Measurements from ENCODE around the gene SMAD4.

The SMAD4 gene

GRCh38 chr18:51032193-51032592, 2.2 kb downstream of the SMAD4 start:
- H3K4me3 ChIP-seq (ENCODE audit: control insufficient read depth, low read depth, low read length) = peak overlapping the region; percentile 72
- no peak for TF ChIP-seq CTCF (conservative IDR thresholded peaks at IDR 0.05; ENCODE audit: control insufficient read depth, insufficient read depth, low read depth, low read length)
- no peak for DNase-seq (ENCODE audit: low read depth)

GRCh38 chr18:51037230-51037629, 7.2 kb downstream of the SMAD4 start:
- no peak for TF ChIP-seq CTCF (conservative IDR thresholded peaks at IDR 0.05; ENCODE audit: control insufficient read depth, insufficient read depth, low read depth, low read length)
- no peak for DNase-seq (ENCODE audit: low read depth)

GRCh38 chr18:51038110-51038509, 8.1 kb downstream of the SMAD4 start:
- TF ChIP-seq CTCF (conservative IDR thresholded peaks at IDR 0.05; ENCODE audit: control insufficient read depth, insufficient read depth, low read depth, low read length) = no peak
- DNase-seq (ENCODE audit: low read depth) = peak; percentile 56
- no peak overlapping the region for H3K4me3 ChIP-seq (ENCODE audit: control insufficient read depth, low read depth, low read length)

More at GRCh38 chr18:51037230-51037629, 7.2 kb downstream of the SMAD4 start:
- no peak overlapping the region for H3K4me3 ChIP-seq (ENCODE audit: control insufficient read depth, low read depth, low read length)

- H3K4me3 ChIP-seq (ENCODE audit: control insufficient read depth, low read depth, low read length) = no peak overlapping the region
- DNase-seq (ENCODE audit: low read depth) = peak; percentile 23
- TF ChIP-seq CTCF (conservative IDR thresholded peaks at IDR 0.05; ENCODE audit: control insufficient read depth, insufficient read depth, low read depth, low read length) = no peak
Measured at GRCh38 chr18:51039138-51040112, 9.4 kb downstream of the SMAD4 start.

GRCh38 chr18:51041677-51042352, 11.8 kb downstream of the SMAD4 start:
- DNase-seq (ENCODE audit: low read depth) = no peak
- no peak overlapping the region for H3K4me3 ChIP-seq (ENCODE audit: control insufficient read depth, low read depth, low read length)
- TF ChIP-seq CTCF (conservative IDR thresholded peaks at IDR 0.05; ENCODE audit: control insufficient read depth, insufficient read depth, low read depth, low read length) = no peak

GRCh38 chr18:51044928-51045585, 15.0 kb downstream of the SMAD4 start:
- no peak for TF ChIP-seq CTCF (conservative IDR thresholded peaks at IDR 0.05; ENCODE audit: control insufficient read depth, insufficient read depth, low read depth, low read length)
- H3K4me3 ChIP-seq (ENCODE audit: control insufficient read depth, low read depth, low read length) = no peak overlapping the region
- DNase-seq (ENCODE audit: low read depth) = no peak

Data from fibroblast of mammary gland (primary cell).